Smooth muscle cell of the umbilical artery (primary cell): ENCODE results near the gene DEFB119. TPM values are rescaled to one million over a fixed set of nuclear protein-coding genes. Genes with fewer than 3 reads are reported as not detected.

Experiments
- total RNA-seq: library from RNA; depleted of rRNA; stranded (reverse); fragments of >200 nt; gene quantifications from 2 replicates; pipeline ENCODE4 v1.2.3, GENCODE V29; 2014

Gene DEFB119, protein sequence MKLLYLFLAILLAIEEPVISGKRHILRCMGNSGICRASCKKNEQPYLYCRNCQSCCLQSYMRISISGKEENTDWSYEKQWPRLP
- total RNA-seq: not detected in 2 replicates

DNA sequence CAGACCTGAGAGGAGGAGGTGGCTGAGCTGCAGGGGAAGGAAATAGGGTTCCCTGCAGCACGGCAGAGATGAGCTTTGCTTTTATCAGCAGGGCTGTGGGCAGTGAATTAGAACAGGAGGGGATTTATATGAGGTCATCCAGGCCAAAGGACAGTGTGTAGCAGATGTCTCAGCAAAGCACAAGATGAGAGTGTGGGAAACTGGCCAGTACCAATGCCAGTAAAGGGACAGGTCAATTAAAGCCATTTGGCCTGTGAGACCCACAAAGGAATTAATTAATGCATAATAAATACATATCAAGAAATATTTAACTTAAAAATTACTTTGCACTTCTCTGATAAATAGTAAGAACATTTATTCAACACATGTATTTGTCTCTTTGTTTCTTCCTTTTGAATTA lies at the start of gene DEFB119:
TSS of gene DEFB119 (minus strand) at position 101 of the 400 bp plus-strand sequence. CDS start 107 bp downstream, outside the sequence.

DNA sequence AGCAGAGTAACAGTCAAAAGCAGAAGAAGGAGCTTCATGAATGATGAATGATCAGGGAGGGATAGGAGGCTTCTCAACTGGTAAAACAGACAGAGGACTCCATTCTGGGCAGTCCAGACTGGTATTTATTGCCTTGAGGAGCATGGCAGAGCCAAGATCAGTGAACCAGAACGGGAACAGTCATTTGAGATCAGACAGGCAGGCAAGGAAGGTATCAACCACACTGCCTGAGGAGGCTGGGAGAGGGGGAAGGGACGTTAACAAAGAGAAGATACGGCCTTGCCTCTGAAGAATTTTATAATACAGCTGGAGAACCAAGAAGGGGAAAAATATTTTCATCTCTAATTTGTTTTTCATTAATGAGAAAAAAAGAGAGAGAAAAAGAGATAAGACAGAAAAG lies 15.7 kb upstream of the DEFB119 start, which contains the start of gene DEFB121:
TSS of gene DEFB121 (minus strand) at position 101 of the 400 bp plus-strand sequence. CDS start at position 38, 63 bp downstream.

DNA sequence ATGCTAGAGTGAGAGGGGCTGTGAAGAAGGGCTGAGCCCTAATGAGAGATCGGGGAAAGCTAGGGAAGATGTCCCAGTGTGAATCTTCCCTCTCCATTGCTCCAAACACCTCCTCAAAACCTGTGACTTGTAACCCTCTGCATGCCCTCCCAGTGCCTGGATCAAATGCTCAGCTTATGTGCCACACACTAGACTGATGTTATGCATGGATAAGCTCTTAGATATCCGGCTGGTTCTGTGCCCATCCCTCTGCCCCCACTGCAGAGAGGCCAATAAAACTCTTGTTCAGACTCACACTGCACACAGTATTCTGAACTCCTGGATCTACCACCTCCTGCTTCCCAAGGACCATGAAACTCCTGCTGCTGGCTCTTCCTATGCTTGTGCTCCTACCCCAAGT lies 22.1 kb downstream of the DEFB119 start, which contains the start of gene DEFB118:
TSS of gene DEFB118 (plus strand) at position 301 of the 400 bp plus-strand sequence. CDS start at position 351, 50 bp downstream.

Other genes with a start within 250 kb of the DEFB119 start
- gene DEFB115, start 132.9 kb downstream of the DEFB119 start, total RNA-seq: not detected in 2 replicates
- gene DEFB116, start 82.0 kb downstream of the DEFB119 start, total RNA-seq: not detected in 2 replicates
- gene DEFB118, start 22.0 kb downstream of the DEFB119 start, total RNA-seq: not detected in 2 replicates
- not detected in 2 replicates for gene DEFB121, start 15.6 kb upstream of the DEFB119 start, total RNA-seq
- gene DEFB123, start 50.0 kb upstream of the DEFB119 start, total RNA-seq: not detected in 2 replicates
- not detected in 2 replicates for gene DEFB124, start 84.5 kb upstream of the DEFB119 start, total RNA-seq
- not detected in 2 replicates for gene REM1, start 84.7 kb upstream of the DEFB119 start, total RNA-seq
- gene HM13, start 123.9 kb upstream of the DEFB119 start, total RNA-seq: 76.9 and 97.2 TPM in 2 replicates
- 37.3 and 55.8 TPM in 2 replicates for gene ID1, start 214.7 kb upstream of the DEFB119 start, total RNA-seq
- gene COX4I2, start 247.3 kb upstream of the DEFB119 start, total RNA-seq: not detected in 2 replicates